GM12878 (cell line): ENCODE data around the gene LMNTD2. TPM values are rescaled to one million over a fixed set of nuclear protein-coding genes. Genes with fewer than 3 reads are reported as not detected.

Experiments
- ATAC-seq: fragments of 200-7000 bp; cut with Tn5 transposase; 3 replicates; pipeline ENCODE4 v1.9.1; 2020; ENCODE audit warnings: mild to moderate bottlenecking, moderate library complexity
- BruUV-seq: library from RNA; stranded (reverse); fragments of 400-500 nt; replicated peaks from 2 replicates; lab custom pipeline; 2021; lab: Mats Ljungman, UMichigan
- CTCF ChIA-PET: fragments of 300-600 bp; sonication (Branson Sonifier 250); formaldehyde crosslinking; extraction: SDS; loops from one replicate; lab custom pipeline; 2021; ENCODE audit warnings: inconsistent platforms; lab: Yijun Ruan, JAX
- POLR2A ChIA-PET: fragments of 350-600 bp; formaldehyde crosslinking; extraction: SDS; loops from one replicate; lab custom pipeline; 2021; ENCODE audit warnings: inconsistent platforms; lab: Charles Lee
- RAD21 ChIA-PET: fragments of 300-600 bp; sonication (Branson Sonifier 250); formaldehyde crosslinking; loops from one replicate; lab custom pipeline; 2023; ENCODE audit warnings: antibody characterized with exemption; ENCODE audit not compliant: unreplicated experiment; lab: Charles Lee
- SMC1A ChIA-PET: fragments of 300-600 bp; sonication (Branson Sonifier 250); formaldehyde crosslinking; loops from one replicate; lab custom pipeline; 2023; ENCODE audit not compliant: unreplicated experiment, uncharacterized antibody; lab: Charles Lee
- DNase-seq: peaks from one replicate; pipeline ENCODE4 v3.0.0-alpha.2; 2011; ENCODE audit warnings: low read depth, low spot score
- FAIRE-seq: peaks from 3 replicates; lab custom pipeline; 2011; peaks lifted over from hg19 to GRCh38; lab: Jason Lieb, UNC
- H2AFZ ChIP-seq: 2 replicates; pipeline ENCODE4 v1.6.0; 2011; ENCODE audit warnings: low read depth, low read length, control low read depth; ENCODE audit not compliant: control insufficient read depth
- H3K27ac ChIP-seq: 2 replicates; pipeline ENCODE4 v1.5.1; 2011; ENCODE audit warnings: control low read depth; ENCODE audit not compliant: control insufficient read depth, insufficient read depth
- H3K27me3 ChIP-seq, 2 experiments: replicated peaks in 1 of 2; 2 replicates each; pipeline versions ENCODE4 v1.6.0 to v1.6.1; 2011; ENCODE audit warnings: low read length in 1 of 2; ENCODE audit not compliant: control insufficient read depth in 2 of 2, insufficient read depth in 2 of 2
- H3K36me3 ChIP-seq, 2 experiments: 2 replicates each; pipeline ENCODE4 v1.5.1; 2011; ENCODE audit warnings: low read length in 1 of 2; ENCODE audit not compliant: control insufficient read depth in 2 of 2, insufficient read depth in 2 of 2
- H3K4me1 ChIP-seq: 2 replicates; pipeline ENCODE4 v1.6.1; 2011; ENCODE audit warnings: mild to moderate bottlenecking, low read length, moderate library complexity, mixed read lengths; ENCODE audit not compliant: control insufficient read depth, insufficient read depth
- H3K4me2 ChIP-seq: 2 replicates; pipeline ENCODE4 v1.6.0; 2011; ENCODE audit warnings: control low read depth; ENCODE audit not compliant: control insufficient read depth, insufficient read depth
- H3K4me3 ChIP-seq: fragments of 200-600 bp; sonication (generic); 2 replicates; pipeline ENCODE4 v1.5.1; 2016
- H3K79me2 ChIP-seq: 2 replicates; pipeline ENCODE4 v1.6.0; 2011; ENCODE audit warnings: low read length; ENCODE audit not compliant: control insufficient read depth, insufficient read depth
- H3K9ac ChIP-seq: 2 replicates; pipeline ENCODE4 v1.8.0; 2011; ENCODE audit warnings: low read length, control low read depth, mixed read lengths; ENCODE audit not compliant: control insufficient read depth, insufficient read depth
- H3K9me3 ChIP-seq: replicated peaks from 3 replicates; pipeline ENCODE4 v1.5.1; 2011; ENCODE audit warnings: mild to moderate bottlenecking, low read length; ENCODE audit not compliant: control insufficient read depth, insufficient read depth
- H4K20me1 ChIP-seq: 2 replicates; pipeline ENCODE4 v1.6.0; 2011; ENCODE audit not compliant: control insufficient read depth, insufficient read depth
- BRCA1 ChIP-seq: IDR thresholded peaks from 2 replicates; pipeline ENCODE4 v1.6.1; 2011; ENCODE audit warnings: low read depth, low read length, improper control_type of control experiment
- CHD2 ChIP-seq: IDR thresholded peaks from 2 replicates; pipeline ENCODE4 v1.6.1; 2011; ENCODE audit warnings: low read depth, low read length, improper control_type of control experiment, borderline replicate concordance
- FOXK2 ChIP-seq: fragments of 450-650 bp; IDR thresholded peaks from 2 replicates; pipeline ENCODE4 v1.6.1; 2017; ENCODE audit warnings: mild to moderate bottlenecking, moderate library complexity
- POU2F2 ChIP-seq: IDR thresholded peaks from 3 replicates; pipeline ENCODE4 v1.6.1; 2011; ENCODE audit warnings: low read depth, mild to moderate bottlenecking, low read length, borderline replicate concordance
- WGBS: methylation state at CpG from one replicate; pipeline ENCODE4 v1.1.6; 2016; ENCODE audit warnings: low lambda C conversion rate; ENCODE audit not compliant: insufficient replicate concordance, insufficient coverage; ENCODE audit errors: missing lambda C conversion rate; 5-methylcytosine and 5-hydroxymethylcytosine counted together
- in situ Hi-C: fragments of 300-500 bp; cut with MboI; formaldehyde crosslinking; loops from 9 replicates; pipeline ENCODE4 v1.14.3; 2018; ENCODE audit warnings: mixed read lengths
- intact Hi-C: fragments of 100-400 bp; cut with micrococcal nuclease; formaldehyde crosslinking; loops from one replicate; pipeline ENCODE4 v1.14.2; 2022; ENCODE audit not compliant: unreplicated experiment
- polyA plus RNA-seq, 11 experiments: library from polyadenylated mRNA; depleted of rRNA in 4 of 11; unstranded in 6 of 11; stranded (reverse) in 5 of 11; fragments of >200 nt; fragmentation: Nextera tagmentation in 4 of 11; fragmentation: Illumina TruSeq in 1 of 11; extraction: Ambion mirVana in 4 of 11; extraction: Trizol in 1 of 11; gene quantifications; 1 replicate in 1 of 11; 2 replicates in 10 of 11; pipeline versions ENCODE4 v1.2.1 to v1.2.3, GENCODE V29; 2011 to 2016; ENCODE audit warnings: inconsistent platforms in 2 of 11, missing spikeins in 2 of 11, low read depth in 1 of 11
- total RNA-seq, 4 experiments: library from RNA; depleted of rRNA in 3 of 4; stranded (reverse); fragments of >200 nt in 3 of 4; fragmentation: Illumina TruSeq in 1 of 4; extraction: Trizol in 1 of 4; gene quantifications; 2 replicates each; pipeline versions ENCODE4 v1.2.1 to v1.2.3, GENCODE V29; 2013 to 2021
- TF ChIP-seq, protein P1 (sequence below), 3 experiments: IDR thresholded peaks in 2 of 3; conservative IDR thresholded peaks in 1 of 3; 2 replicates each; pipeline ENCODE4 v1.5.1; 2011; ENCODE audit warnings: low read depth in 3 of 3, low read length in 3 of 3, mild to moderate bottlenecking in 3 of 3, control low read depth in 2 of 3, moderate library complexity in 2 of 3, inconsistent platforms in 1 of 3, mixed read lengths in 1 of 3; ENCODE audit not compliant: control insufficient read depth in 2 of 3, insufficient read depth in 1 of 3; ENCODE audit errors: extremely low read depth in 1 of 3

Gene LMNTD2
- total and polyA plus RNA-seq, 10 of the 15 experiments (the other 5 are each of a cell fraction or from before 2014, with no cell fraction given): 0.22 to 4.1 (median 1.3) TPM; not detected in 2

DNA sequence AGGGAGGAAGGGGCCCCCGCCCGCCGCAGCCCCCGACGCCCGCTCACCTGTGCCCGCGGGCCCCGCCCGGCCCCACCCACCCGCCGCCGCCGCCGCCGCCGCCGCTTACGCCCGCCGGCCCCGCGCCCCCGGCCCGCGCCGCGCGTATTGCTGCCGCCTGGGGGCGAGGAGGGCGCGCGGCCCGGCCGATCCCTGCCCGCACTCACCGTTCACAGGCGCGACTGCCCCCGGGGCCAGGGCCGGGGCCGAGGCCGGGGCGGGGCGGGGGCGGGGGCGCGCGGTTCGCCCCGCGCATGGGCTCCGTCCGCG is 25.4 kb downstream of the LMNTD2 start:
- Histone ChIP-seq H2AFZ (no peak overlapping the region), H4K20me1 (peaks cover 4% of the 10 kb centered on the region; the same call in 1 of the 2 replicates), H3K36me3 (peaks cover 0 to 12% of the 10 kb centered on the region in 2 experiments; a peak in 3 of 4 replicates), H3K9ac (peak overlapping the region; percentile 85; the same call in 1 of the 2 replicates), H3K4me1 (peaks cover 28% of the 10 kb centered on the region), H3K27me3 (no peaks in the 10 kb centered on the region), H3K9me3 (no peaks in the 10 kb centered on the region), H3K27ac (no peak overlapping the region; the same call in 1 of the 2 replicates), H3K4me3 (peak overlapping the region; percentile 90; the same call in 1 of the 2 replicates), H3K4me2 (no peak overlapping the region), H3K79me2 (peaks cover 16% of the 10 kb centered on the region)
- ChIA-PET CTCF (interaction anchor here (1.5 kb wide), 1 partner anchor 41 kb away, joined by 4 read pairs; no protein-coding TSS in a partner anchor), RAD21 (interaction anchor here (1.1 to 1.6 kb wide), 4 partner anchors 41 to 261 kb away, joined by 3 to 5 read pairs (median 4); partner anchors contain the start of gene PHRF1), POLR2A (interaction anchor here (1.1 to 2.5 kb wide), 9 partner anchors 12 to 192 kb away, joined by 3 to 15 read pairs (median 5); partner anchors contain the start of genes DEAF1, PHRF1 and TMEM80), SMC1A (interaction anchor here (1.1 to 1.5 kb wide), 2 partner anchors 19 to 41 kb away, joined by 3 read pairs; no protein-coding TSS in a partner anchor)
- TF ChIP-seq FOXK2: no peak
- TF ChIP-seq, protein P1, sequence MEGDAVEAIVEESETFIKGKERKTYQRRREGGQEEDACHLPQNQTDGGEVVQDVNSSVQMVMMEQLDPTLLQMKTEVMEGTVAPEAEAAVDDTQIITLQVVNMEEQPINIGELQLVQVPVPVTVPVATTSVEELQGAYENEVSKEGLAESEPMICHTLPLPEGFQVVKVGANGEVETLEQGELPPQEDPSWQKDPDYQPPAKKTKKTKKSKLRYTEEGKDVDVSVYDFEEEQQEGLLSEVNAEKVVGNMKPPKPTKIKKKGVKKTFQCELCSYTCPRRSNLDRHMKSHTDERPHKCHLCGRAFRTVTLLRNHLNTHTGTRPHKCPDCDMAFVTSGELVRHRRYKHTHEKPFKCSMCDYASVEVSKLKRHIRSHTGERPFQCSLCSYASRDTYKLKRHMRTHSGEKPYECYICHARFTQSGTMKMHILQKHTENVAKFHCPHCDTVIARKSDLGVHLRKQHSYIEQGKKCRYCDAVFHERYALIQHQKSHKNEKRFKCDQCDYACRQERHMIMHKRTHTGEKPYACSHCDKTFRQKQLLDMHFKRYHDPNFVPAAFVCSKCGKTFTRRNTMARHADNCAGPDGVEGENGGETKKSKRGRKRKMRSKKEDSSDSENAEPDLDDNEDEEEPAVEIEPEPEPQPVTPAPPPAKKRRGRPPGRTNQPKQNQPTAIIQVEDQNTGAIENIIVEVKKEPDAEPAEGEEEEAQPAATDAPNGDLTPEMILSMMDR (IDR thresholded peaks at IDR 0.05 in 2 of 3, conservative IDR thresholded peaks at IDR 0.05 in 1 of 3; ENCODE audit: control insufficient read depth in 2 of 3, extremely low read depth in 1 of 3, insufficient read depth in 1 of 3, low read depth in 3 of 3, low read length in 3 of 3): peak in 1 of 3 experiments; percentile 10; a peak in 1 of 6 replicates
- TF ChIP-seq POU2F2: no peak
- TF ChIP-seq BRCA1: no peak
- no peak for TF ChIP-seq CHD2
- in situ Hi-C loops (no loop called here), intact Hi-C loops (no loop called here)
- BruUV-seq: no TSS peak
- FAIRE-seq (no peak), DNase-seq (no peak), ATAC-seq (no peak)
- WGBS: no CpG with 5 or more reads among the region's 56 CpGs
